ENCODE data around the gene NPSR1.
A peak's percentile ranks its signal among the peaks of the same experiment; 100 is the strongest.
"Not testable (repeated sequence)": the region's sequence is repeated elsewhere in the genome, so short reads cannot be mapped to it uniquely, and the experiment has no call there.

NPSR1 gene

GRCh38 chr7:34758111-34758601 lies 100.1 kb downstream of the NPSR1 start:
- peak; percentile 12 for DNase-seq (ENCODE audit: low read depth)

- DNase-seq (ENCODE audit: low read depth), result peak; percentile 55
These were observed 101.6 kb downstream of the NPSR1 start for GRCh38 chr7:34759477-34760125.

- DNase-seq (ENCODE audit: low read depth), result no peak
These were observed 102.3 kb downstream of the NPSR1 start for GRCh38 chr7:34760271-34760670.

- no peak for DNase-seq (ENCODE audit: low read depth)
These were observed 103.2 kb downstream of the NPSR1 start for GRCh38 chr7:34761206-34761605.

- peak; percentile 70 for DNase-seq (ENCODE audit: low read depth)
These were observed 103.6 kb downstream of the NPSR1 start for GRCh38 chr7:34761627-34762026.

GRCh38 chr7:34762764-34763163 lies 104.7 kb downstream of the NPSR1 start:
- DNase-seq (ENCODE audit: low read depth), result peak; percentile 26

- peak; percentile 52 for DNase-seq (ENCODE audit: low read depth)
These were observed 114.4 kb downstream of the NPSR1 start for GRCh38 chr7:34772296-34772938.

- no peak for DNase-seq (ENCODE audit: low read depth)
These were observed 118.8 kb downstream of the NPSR1 start for GRCh38 chr7:34776748-34777358.

GRCh38 chr7:34780546-34780945 lies 122.5 kb downstream of the NPSR1 start:
- DNase-seq (ENCODE audit: low read depth), result no peak

- no peak for DNase-seq (ENCODE audit: low read depth)
These were observed 129.6 kb downstream of the NPSR1 start for GRCh38 chr7:34787586-34787985.

- DNase-seq (ENCODE audit: low read depth), result no peak
These were observed 148.8 kb downstream of the NPSR1 start for GRCh38 chr7:34806831-34807230.

GRCh38 chr7:34807548-34808340 lies 149.7 kb downstream of the NPSR1 start:
- no peak for DNase-seq (ENCODE audit: low read depth)

- not testable (repeated sequence) for DNase-seq (ENCODE audit: low read depth)
These were observed 156.3 kb downstream of the NPSR1 start for GRCh38 chr7:34814203-34814842.

GRCh38 chr7:34821932-34822558 lies 164.0 kb downstream of the NPSR1 start:
- no peak for DNase-seq (ENCODE audit: low read depth)

- peak; percentile 36 for DNase-seq (ENCODE audit: low read depth)
These were observed 165.7 kb downstream of the NPSR1 start for GRCh38 chr7:34823650-34824258.

GRCh38 chr7:34825221-34825620 lies 167.2 kb downstream of the NPSR1 start:
- DNase-seq (ENCODE audit: low read depth), result no peak

GRCh38 chr7:34830390-34830789 lies 172.4 kb downstream of the NPSR1 start:
- DNase-seq (ENCODE audit: low read depth), result no peak

GRCh38 chr7:34831436-34831835 lies 173.4 kb downstream of the NPSR1 start:
- no peak for DNase-seq (ENCODE audit: low read depth)

GRCh38 chr7:34832020-34832419 lies 174.0 kb downstream of the NPSR1 start:
- no peak for DNase-seq (ENCODE audit: low read depth)

GRCh38 chr7:34835901-34836600 lies 178.0 kb downstream of the NPSR1 start:
- DNase-seq (ENCODE audit: low read depth), result no peak
